Activated T-cell treated with anti-CD3 and anti-CD28 coated beads, Interleukin-2, amount 50 U/mL, for 24 hours (primary cell): ENCODE results near the gene EEFSEC.

ENCODE experiments used
- DNase-seq: peaks from one replicate; pipeline ENCODE4 v3.0.0-alpha.2; 2020
- H3K27ac Mint-ChIP-seq: 2 replicates; pipeline ENCODE4 v1.8.0; 2020; ENCODE audit warnings: mild to moderate bottlenecking, mixed read lengths
- H3K27me3 Mint-ChIP-seq: 2 replicates; pipeline ENCODE4 v1.8.0; 2020; ENCODE audit warnings: mixed read lengths
- H3K36me3 Mint-ChIP-seq: 2 replicates; pipeline ENCODE4 v1.8.0; 2020; ENCODE audit warnings: low read depth, mixed read lengths
- H3K4me1 Mint-ChIP-seq: 2 replicates; pipeline ENCODE4 v1.8.0; 2020; ENCODE audit warnings: low read depth, mixed read lengths
- H3K4me3 Mint-ChIP-seq: 2 replicates; pipeline ENCODE4 v1.8.0; 2020; ENCODE audit warnings: mild to moderate bottlenecking, moderate library complexity, mixed read lengths
- H3K9me3 Mint-ChIP-seq: 2 replicates; pipeline ENCODE4 v1.8.0; 2020; ENCODE audit warnings: mixed read lengths

Gene EEFSEC

DNA sequence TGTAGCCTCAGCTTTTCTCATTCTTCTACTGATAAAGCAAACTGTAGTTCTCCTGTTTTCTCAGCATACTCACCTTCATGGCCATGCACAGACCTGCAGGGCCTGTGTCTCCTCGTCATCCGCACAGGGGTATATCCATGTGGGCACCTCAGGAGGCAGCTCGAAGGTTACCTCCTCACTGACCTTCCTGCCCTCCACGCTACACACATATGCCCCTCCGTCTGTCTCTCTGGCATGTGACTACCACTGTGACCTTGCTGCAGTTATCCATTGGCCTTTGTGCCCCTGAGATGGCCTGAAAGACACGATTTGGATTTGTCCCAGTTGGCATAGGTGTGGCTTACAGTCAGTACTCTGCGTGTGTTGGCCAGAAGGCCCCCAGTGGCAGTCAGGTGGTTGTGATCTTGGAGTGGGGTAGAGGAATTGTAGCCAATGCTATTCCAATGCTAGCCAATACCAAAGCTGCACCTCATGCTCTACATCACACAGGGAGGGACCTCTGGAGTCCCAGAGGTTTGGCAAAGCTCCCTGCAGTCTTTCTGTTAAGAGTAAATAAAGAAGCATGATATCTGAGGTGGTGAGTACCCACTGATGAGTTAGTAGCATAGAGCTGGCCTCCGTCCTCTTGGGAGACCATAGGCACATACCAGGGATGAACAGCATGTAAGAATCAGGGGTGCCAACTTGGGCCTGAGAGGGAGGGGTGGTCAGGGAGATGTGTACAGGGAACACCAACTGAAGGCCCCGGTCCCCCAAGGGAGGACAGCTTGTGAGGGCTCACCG, 143.4 kb downstream of the EEFSEC start:
- H3K27ac Mint-ChIP-seq, result peak overlapping the region; percentile 86
- DNase-seq, result no peak
- peaks cover 45% of the 10 kb centered on the region for H3K4me1 Mint-ChIP-seq
- no peaks in the 10 kb centered on the region for H3K9me3 Mint-ChIP-seq
- no peak overlapping the region for H3K4me3 Mint-ChIP-seq
- H3K36me3 Mint-ChIP-seq, result peaks cover 21% of the 10 kb centered on the region
- no peaks in the 10 kb centered on the region for H3K27me3 Mint-ChIP-seq

- Mint-ChIP-seq H3K27me3 (no peaks in the 10 kb centered on the region), H3K27ac (no peak overlapping the region), H3K36me3 (peaks cover 21% of the 10 kb centered on the region), H3K4me3 (no peak overlapping the region), H3K9me3 (no peaks in the 10 kb centered on the region), H3K4me1 (peaks cover 46% of the 10 kb centered on the region)
- DNase-seq, result no peak
Observed at GRCh38 chr3:128297401-128298138, 144.3 kb downstream of the EEFSEC start.

DNA sequence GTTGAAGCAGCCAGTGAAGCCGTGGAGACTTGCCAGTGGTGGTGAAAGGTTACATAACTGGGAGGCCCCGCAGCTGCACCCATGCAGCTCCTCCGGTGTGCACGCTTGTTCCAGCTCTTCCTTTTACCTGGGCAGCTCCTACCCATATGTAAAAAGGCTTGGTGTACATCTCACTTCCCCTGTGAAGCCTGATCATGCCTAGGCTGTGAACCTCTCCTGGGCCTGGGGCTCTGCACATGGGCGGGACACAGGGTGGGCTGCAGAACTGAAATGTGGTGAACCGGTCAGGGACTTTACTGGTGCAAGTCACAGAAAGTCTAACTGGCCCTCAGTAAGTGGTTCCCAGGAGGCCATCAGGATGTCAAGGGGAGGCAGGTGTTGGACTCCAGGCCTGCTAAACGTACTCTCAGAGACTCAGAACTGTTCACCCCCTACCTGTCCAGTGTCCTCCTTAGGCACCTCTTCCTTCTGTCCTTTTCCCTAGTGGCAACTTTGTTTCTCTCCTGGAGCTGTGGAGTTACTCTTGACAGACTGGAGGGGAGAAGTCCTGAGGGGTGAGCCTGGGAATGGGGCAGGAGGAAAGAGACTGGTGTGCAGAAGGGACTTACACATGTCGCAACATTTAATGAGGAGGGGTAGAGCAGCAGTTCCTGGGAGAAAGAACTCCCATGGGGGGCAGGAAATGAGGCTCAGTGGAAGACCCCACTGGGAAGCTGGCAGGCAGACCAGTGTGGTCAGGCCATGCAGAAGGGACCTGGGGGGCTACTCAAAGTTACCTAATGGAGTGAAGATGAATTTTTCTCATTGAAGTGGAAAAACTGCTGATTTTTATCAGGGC, 148.1 kb downstream of the EEFSEC start:
- Mint-ChIP-seq H3K36me3 (peaks cover 18% of the 10 kb centered on the region), H3K27me3 (no peaks in the 10 kb centered on the region), H3K4me3 (no peak overlapping the region), H3K9me3 (no peaks in the 10 kb centered on the region), H3K4me1 (peaks cover 13% of the 10 kb centered on the region), H3K27ac (no peak overlapping the region)
- DNase-seq, result no peak

DNA sequence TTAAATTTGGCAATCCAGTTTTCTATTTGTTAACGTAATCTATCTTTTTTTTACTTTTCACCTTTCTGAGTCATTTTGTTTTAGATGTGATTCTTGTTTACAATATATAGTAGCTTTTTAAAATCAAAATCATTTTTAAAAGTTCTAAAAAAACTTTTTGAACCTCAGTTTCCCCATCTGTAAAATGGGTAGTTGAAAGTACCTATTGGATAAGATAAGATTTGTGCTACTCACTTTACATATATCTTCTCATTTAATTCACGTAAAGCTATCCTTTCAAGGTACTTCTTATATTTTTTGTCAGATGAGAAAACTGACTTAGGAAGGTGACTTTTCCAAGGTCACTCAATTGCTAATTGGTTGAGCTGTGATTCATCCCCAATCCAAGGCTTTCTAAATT, 153.2 kb downstream of the EEFSEC start:
- no peak overlapping the region for H3K27ac Mint-ChIP-seq
- H3K27me3 Mint-ChIP-seq, result no peaks in the 10 kb centered on the region
- H3K9me3 Mint-ChIP-seq, result no peaks in the 10 kb centered on the region
- no peak overlapping the region for H3K4me3 Mint-ChIP-seq
- no peak for DNase-seq
- peaks cover 30% of the 10 kb centered on the region for H3K36me3 Mint-ChIP-seq
- H3K4me1 Mint-ChIP-seq, result peaks cover 11% of the 10 kb centered on the region

DNA sequence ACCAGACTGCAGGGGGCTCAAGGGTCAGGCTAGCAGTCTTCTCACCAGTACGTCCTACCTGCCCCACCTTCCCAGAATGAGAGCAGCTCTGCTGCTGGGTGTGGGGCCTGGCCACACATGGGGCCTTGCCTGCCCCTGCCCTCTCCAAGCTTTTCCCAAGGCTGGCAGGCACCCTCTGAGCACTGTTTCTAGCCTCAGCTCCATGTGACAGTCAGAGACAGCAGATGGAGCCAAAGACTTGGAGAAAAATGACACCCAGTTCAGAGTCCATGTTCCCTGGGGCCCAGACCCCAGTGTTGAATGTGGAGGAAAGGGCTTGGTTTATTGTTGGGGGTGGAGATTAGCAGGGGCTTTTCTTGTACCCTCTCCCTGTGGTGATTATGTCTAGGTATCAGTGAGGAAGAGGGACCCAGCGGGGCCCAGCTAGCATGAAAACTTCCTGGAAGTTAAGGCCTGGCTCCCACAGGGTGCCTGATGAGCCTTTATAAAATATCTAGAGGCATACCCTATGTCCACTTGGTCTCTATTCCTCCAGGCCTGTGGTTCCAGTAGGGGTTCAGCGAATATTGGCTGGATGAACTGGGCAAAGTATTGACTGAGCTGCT, 153.8 kb downstream of the EEFSEC start:
- DNase-seq, result no peak

DNA sequence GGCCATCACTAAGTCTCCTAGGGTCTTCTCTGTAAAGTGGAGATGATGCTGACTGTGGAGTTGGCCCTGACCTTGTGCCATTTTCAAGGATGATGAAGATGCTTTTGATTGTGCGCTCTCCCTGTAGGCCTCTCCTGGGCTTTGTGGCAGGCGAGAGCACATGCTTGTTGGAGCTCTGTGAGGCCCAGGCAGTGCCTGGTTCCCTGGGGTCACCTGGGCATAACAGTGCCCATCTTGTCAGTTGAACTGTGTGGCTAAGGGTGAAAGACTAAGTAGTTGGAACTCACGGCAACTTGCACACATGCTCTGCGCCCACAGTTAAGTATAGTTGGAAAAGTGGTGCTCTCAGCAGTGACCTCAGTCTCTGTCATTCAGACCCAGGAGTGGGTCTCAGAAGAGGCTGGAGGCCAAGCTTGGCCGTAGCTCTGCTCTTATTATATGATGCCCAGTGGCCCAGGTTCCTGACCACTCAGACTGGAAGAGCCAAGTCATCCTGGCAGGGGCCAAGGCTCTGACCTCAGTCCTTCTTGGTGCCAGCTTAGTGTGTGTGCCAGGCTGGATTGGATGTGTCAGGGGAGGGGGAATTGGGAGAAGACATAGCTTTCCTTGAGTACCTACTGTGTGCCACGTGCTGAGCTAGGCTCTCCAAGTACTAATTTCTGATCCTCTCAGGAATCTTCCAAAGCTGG, 154.6 kb downstream of the EEFSEC start:
- Mint-ChIP-seq H3K4me3 (no peak overlapping the region), H3K27me3 (no peaks in the 10 kb centered on the region), H3K36me3 (peaks cover 36% of the 10 kb centered on the region), H3K9me3 (no peaks in the 10 kb centered on the region), H3K4me1 (peaks cover 8% of the 10 kb centered on the region), H3K27ac (no peak overlapping the region)
- no peak for DNase-seq

More for the DNA sequence above, 153.8 kb downstream of the EEFSEC start:
- H3K9me3 Mint-ChIP-seq, result no peaks in the 10 kb centered on the region
- peaks cover 34% of the 10 kb centered on the region for H3K36me3 Mint-ChIP-seq
- H3K4me1 Mint-ChIP-seq, result peaks cover 8% of the 10 kb centered on the region
- H3K27me3 Mint-ChIP-seq, result no peaks in the 10 kb centered on the region
- H3K27ac Mint-ChIP-seq, result no peak overlapping the region
- no peak overlapping the region for H3K4me3 Mint-ChIP-seq

DNA sequence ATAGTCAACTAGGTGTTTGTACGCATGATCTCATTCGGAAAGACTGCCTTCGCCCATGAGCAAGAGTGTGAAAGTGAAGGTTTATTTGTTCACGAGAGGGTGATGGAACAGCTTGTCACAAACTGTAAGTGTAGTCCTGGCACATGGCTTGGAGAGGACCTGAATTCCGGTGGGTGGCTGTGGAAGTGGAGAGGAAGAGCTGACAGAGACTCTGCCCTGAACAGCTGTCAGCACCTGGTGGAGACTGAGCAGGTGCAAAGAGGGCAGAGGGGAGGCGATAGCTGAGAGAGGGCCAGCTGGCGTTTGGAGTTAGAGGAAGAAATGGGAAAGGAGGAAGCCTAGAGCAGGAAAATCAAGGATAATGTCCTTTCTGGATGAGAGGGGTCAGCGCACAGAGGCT, 155.7 kb downstream of the EEFSEC start:
- DNase-seq, result no peak
- H3K27ac Mint-ChIP-seq, result no peak overlapping the region
- no peak overlapping the region for H3K4me3 Mint-ChIP-seq
- peaks cover 37% of the 10 kb centered on the region for H3K36me3 Mint-ChIP-seq
- peaks cover 13% of the 10 kb centered on the region for H3K4me1 Mint-ChIP-seq
- no peaks in the 10 kb centered on the region for H3K9me3 Mint-ChIP-seq
- H3K27me3 Mint-ChIP-seq, result no peaks in the 10 kb centered on the region

GRCh38 chr3:128310286-128311058, 157.2 kb downstream of the EEFSEC start:
- H3K4me1 Mint-ChIP-seq, result peaks cover 25% of the 10 kb centered on the region
- no peak overlapping the region for H3K4me3 Mint-ChIP-seq
- H3K27ac Mint-ChIP-seq, result no peak overlapping the region
- no peaks in the 10 kb centered on the region for H3K9me3 Mint-ChIP-seq
- no peaks in the 10 kb centered on the region for H3K27me3 Mint-ChIP-seq
- H3K36me3 Mint-ChIP-seq, result peaks cover 33% of the 10 kb centered on the region
- DNase-seq, result no peak

GRCh38 chr3:128311441-128311844, 158.2 kb downstream of the EEFSEC start:
- Mint-ChIP-seq H3K4me3 (no peak overlapping the region), H3K9me3 (no peaks in the 10 kb centered on the region), H3K4me1 (peaks cover 34% of the 10 kb centered on the region), H3K36me3 (peaks cover 32% of the 10 kb centered on the region), H3K27ac (no peak overlapping the region), H3K27me3 (no peaks in the 10 kb centered on the region)
- DNase-seq, result no peak

DNA sequence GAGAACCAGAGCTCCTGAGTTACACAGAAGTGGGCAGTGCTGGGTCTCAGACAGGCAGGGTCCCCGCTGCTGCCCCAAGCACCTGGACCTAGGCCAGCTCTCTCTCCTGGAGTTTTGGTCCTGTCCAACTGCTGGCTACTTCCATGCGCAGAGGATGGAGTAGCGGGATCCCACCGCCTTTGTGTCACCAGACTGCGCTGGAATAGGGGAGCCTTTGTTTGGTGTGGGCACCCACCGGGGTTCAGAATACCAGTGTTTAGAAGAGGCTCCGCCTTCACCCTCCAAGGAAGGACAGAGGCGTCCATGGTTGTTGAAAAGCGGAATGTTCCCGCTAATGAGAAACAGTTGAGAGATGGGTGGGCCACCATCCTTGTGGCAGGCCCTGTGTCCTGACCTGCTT, 159.0 kb downstream of the EEFSEC start:
- DNase-seq, result no peak
- H3K4me1 Mint-ChIP-seq, result peaks cover 43% of the 10 kb centered on the region
- H3K27me3 Mint-ChIP-seq, result no peaks in the 10 kb centered on the region
- H3K36me3 Mint-ChIP-seq, result peaks cover 40% of the 10 kb centered on the region
- no peak overlapping the region for H3K27ac Mint-ChIP-seq
- no peaks in the 10 kb centered on the region for H3K9me3 Mint-ChIP-seq
- no peak overlapping the region for H3K4me3 Mint-ChIP-seq

- no peak overlapping the region for H3K27ac Mint-ChIP-seq
- H3K9me3 Mint-ChIP-seq, result no peaks in the 10 kb centered on the region
- H3K36me3 Mint-ChIP-seq, result peaks cover 44% of the 10 kb centered on the region
- H3K4me3 Mint-ChIP-seq, result no peak overlapping the region
- DNase-seq, result peak; percentile 22
- peaks cover 50% of the 10 kb centered on the region for H3K4me1 Mint-ChIP-seq
- H3K27me3 Mint-ChIP-seq, result no peaks in the 10 kb centered on the region
Observed at GRCh38 chr3:128313071-128313725, 159.9 kb downstream of the EEFSEC start.

- Mint-ChIP-seq H3K27ac (no peak overlapping the region), H3K27me3 (no peaks in the 10 kb centered on the region), H3K36me3 (peaks cover 43% of the 10 kb centered on the region), H3K9me3 (no peaks in the 10 kb centered on the region), H3K4me1 (peaks cover 54% of the 10 kb centered on the region), H3K4me3 (no peak overlapping the region)
- no peak for DNase-seq
Observed at GRCh38 chr3:128313935-128314334, 160.7 kb downstream of the EEFSEC start.

DNA sequence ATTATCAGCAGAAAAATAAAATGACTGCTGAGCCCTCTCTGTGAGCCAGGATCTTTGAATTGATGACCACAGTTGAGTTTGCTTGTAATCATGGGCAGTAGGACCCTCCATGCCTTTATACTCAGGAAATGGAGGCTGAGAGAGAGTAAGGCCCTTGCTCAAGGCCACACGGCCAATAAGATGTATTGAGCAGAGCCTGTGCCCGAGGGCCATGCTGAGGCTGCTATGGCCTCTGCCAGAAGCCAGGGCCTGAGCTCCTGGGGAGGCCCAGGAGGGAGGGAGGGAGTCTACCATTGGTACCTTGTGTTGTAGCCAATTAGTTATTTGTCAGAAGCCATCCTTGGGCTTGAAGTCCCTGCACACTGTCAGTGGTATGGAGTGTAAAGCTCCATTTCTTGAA, 162.0 kb downstream of the EEFSEC start:
- no peak overlapping the region for H3K27ac Mint-ChIP-seq
- no peaks in the 10 kb centered on the region for H3K27me3 Mint-ChIP-seq
- no peaks in the 10 kb centered on the region for H3K9me3 Mint-ChIP-seq
- H3K36me3 Mint-ChIP-seq, result peaks cover 39% of the 10 kb centered on the region
- H3K4me3 Mint-ChIP-seq, result no peak overlapping the region
- H3K4me1 Mint-ChIP-seq, result peaks cover 63% of the 10 kb centered on the region
- peak; percentile 23 for DNase-seq
